T-helper 1 cell treated with Interleukin-12 subunit alpha and Interleukin-12 subunit beta and Interleukin-4 antibody, amounts not matched to agents 30 ng/mL and 1 ng/mL, for 36 hours (primary cell): ENCODE results near the gene FXYD6. TPM values are rescaled to one million over a fixed set of nuclear protein-coding genes. Genes with fewer than 3 reads are reported as not detected.
"Not testable (repeated sequence)": the region's sequence is repeated elsewhere in the genome, so short reads cannot be mapped to it uniquely, and the experiment has no call there.

ENCODE experiments used
- intact Hi-C: fragments of 100-400 bp; cut with micrococcal nuclease; formaldehyde crosslinking; loops from one replicate; pipeline ENCODE4 v1.15.1; 2024
- total RNA-seq: library from RNA; stranded (reverse); gene quantifications from 2 replicates; pipeline ENCODE4 v1.2.3, GENCODE V29; 2022

Gene FXYD6
- total RNA-seq, 1 donor from 2014 or later = not detected

DNA sequence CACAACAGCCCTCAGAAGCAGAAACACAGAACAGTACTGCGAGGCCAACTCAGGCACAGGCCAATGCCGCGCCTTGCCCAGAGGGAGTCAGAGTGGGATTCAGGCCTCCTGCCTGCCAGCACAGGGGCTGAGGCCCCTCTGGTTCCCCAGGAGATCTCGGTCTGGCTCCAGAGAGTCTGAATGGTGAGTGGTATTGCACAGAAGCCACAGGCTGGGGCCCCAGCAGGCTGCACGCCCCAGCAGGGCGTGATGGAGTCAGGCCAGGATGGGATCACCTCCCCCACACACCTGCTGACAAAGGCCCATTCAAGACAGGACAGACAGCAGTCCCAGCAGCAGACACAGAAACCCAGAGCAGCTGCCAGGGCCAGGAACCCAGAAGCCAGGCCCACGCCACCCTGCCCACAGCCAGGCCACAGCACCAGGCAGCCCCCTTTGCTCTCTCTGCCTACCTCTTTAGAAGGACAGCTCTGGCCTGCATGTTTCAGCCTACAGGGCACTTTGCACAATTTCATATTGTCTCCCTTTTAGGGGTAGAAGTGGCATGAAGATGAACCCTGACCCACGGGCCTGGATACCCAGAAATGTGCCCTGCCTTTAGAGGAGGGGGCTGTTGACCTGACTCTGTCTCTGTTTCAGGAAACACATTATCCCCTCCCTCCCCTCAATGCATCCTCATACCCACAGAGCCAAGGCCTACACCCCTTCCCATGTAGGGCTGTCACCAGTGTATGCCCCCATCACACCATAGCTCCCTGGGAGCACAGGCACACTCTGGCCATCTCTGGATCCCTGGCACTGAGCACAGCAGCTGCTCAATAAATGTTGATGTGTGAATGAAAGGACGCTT, 6.1 kb downstream of the FXYD6 start:
- intact Hi-C loops = no loop called here

- intact Hi-C loops = no loop called here
These were observed 6.9 kb downstream of the FXYD6 start for GRCh38 chr11:117869604-117870003.

GRCh38 chr11:117868815-117869561, 7.5 kb downstream of the FXYD6 start:
- intact Hi-C loops = no loop called here

DNA sequence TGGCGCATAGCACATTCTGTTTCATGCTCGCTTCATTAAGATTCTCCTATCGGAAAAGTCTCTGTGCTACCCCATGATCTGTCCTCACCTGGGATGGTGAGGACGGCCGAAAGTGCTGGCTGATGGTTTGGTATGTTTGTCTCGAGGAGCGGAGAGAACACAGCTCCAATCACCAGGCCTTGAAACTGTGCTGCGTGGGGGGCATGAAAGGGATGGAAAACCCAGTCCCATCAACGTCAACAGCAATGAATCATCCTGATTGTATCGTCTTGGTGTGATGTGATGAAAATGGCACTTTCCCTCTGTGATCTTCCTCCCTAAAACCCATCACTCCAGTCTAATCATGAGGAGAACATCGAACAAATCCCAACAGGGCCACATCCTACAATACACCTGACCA, 8.4 kb downstream of the FXYD6 start:
- intact Hi-C loops = no loop called here

DNA sequence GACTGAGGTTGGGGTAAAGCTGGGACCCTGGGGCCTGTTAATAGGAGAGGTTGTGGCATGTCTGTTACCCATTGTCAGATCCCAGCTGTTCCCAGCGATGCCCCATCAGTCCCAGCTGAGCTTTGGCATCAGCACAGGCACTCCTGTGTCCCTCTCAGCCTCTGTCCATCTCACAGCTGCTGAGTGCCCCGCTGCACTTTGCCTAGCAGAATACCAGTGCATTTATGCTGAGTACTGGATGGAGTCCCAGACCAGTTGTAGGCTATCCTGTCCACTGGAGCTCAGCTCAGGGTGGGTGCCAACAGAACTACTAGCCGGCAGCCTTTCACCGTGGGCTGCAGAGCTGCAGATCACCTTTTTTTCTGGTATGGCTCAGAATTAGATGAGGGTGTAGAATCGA, 9.9 kb downstream of the FXYD6 start:
- intact Hi-C loops = no loop called here

- intact Hi-C loops = not testable (repeated sequence)
These were observed 10.9 kb downstream of the FXYD6 start for GRCh38 chr11:117865546-117865945.

DNA sequence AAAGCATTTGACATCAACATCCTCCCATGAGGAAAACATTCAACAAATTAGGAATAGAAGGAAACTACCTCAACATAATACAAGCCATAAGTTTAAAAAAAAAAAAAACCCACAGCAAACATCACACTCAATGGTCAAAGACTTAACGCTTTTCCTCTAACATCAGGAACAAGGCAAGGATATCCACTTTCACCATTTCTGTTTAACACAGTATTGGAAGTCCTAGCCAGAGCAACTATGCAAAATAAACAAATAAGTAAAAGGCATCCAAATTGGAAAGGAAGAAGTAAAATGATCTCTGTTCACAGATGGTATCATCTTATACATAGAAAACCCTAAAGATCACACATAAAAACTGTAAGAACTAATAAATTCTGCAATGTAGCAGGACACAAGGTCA, 13.1 kb downstream of the FXYD6 start:
- intact Hi-C loops = no loop called here

DNA sequence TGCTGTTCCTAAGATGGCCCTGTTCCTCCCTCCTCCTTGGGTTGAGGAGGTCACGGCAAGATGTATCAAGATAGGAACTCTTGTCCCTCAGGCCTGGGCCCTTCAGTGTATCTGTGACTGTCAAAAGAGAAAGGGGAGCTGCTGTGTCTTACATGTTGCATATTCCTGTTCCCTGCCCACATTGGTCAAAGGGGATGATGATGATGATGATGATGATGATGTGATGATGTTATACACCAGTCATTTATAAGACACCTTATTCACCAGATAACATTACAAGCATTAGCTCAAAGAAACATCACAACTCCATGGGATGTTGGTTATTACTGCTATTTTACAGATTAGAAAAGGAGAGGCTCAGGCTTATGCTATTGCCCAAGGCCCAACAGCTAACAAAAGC, 13.7 kb downstream of the FXYD6 start:
- intact Hi-C loops = no loop called here

- intact Hi-C loops = no loop called here
These were observed 14.3 kb downstream of the FXYD6 start for GRCh38 chr11:117862019-117862725.

DNA sequence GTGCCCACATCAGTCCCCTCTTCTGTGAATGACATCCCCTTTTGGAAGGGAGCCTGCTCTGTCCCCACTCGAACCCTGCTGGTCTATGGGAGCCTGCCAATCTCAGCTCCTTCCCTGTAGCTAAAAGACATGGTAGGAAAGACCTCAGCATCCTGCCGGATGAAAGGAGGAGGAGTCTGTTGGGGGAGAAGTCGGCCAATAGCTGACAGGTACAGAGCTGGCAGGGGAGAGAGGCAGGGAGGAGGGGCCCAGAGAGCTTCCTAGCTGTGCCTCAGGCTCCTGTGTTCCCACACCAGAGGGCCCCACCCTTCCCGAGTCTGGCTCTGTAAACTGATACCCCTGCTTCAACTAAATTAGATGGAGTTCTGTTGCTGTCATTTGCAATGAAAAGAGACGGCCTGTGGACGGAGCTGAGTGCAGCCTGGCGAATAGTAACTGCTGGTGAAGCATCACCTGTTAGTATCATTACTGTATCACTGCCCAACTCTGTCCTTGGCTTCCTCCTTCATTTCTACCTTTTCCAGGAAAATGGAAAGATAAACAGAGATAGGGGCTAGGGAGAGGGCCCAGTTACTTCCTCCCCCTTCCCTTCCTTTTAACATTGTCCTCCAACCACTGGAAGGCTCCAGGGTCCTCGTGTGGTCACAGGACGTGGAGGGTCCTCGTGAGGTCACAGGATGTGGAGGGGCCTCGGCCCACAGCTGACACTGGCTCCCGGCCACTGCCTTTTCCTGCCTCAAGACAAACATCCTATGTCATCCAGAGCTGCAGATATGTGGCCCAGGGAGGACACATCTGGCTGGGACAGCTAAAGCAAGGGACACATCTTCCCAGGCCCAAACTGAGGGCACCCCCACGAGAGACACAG, 15.1 kb downstream of the FXYD6 start:
- intact Hi-C loops = no loop called here

- intact Hi-C loops = no loop called here
These were observed 16.3 kb downstream of the FXYD6 start for GRCh38 chr11:117860139-117860538.

DNA sequence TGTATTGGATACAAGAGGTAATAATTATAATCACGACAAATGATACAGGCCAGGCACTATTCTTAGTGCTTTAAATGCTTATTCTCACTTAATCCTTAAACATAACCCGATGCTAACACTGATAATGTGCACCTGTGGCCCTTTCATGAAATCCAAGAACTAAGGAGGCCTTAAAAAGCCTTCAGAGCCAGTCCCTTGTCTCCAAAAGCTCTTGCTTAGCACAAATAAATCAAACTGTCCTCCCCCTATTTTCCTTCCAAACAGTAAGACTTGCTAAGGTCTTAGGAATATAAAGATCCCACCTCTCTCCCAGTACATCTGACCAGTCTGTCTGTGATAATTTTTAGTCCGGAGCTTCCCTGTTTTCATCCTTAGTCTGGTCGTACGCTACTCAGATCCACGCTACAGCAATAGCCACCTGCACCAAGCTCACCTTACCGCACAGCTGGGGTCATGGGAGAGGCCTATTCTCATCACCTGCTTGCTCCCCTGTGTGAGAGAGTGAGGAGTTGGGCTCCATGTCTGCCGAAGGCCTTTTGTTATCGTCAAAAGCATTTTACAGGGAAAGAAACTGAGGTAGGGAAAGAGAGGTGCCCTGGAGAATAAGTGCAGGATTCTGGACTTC, 16.9 kb downstream of the FXYD6 start:
- intact Hi-C loops = no loop called here

- intact Hi-C loops = no loop called here
These were observed 17.4 kb downstream of the FXYD6 start for GRCh38 chr11:117859061-117859460.

- intact Hi-C loops = no loop called here
These were observed 18.6 kb downstream of the FXYD6 start for GRCh38 chr11:117857734-117858414.

DNA sequence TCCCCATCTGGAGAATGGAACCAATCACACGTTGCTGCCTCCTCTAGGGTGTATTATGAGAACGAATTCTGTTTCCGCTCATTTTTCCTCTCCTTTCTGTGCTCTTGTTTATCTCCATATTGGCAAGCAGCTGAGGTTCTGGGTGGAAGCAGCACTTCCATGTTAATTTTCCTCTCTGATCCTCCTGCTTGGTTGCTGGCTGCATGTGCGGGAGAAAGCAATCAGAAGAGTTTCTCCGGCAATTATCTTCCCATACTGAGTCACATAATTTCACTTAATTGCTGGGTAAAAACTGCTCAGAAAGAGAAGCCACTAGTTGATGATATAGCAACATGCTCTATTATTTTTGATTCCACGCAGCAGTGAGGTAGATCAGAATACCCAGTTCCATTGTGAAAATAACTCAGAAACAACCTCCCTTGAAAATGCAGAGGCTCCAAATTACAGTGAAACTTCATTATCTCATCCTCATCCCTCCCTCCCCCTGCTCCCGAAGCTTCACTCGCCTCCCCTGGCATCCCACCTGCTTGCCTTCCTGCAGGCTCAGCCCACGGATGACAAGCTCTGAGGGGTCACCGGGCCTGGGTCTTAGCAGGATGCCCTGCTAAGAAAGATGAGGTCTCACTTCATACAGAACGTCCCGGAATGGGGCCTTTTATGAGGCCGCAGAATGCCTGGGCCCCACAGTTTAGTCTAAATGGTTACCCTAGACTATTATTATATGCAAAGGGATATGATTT, 20.4 kb downstream of the FXYD6 start:
- intact Hi-C loops = no loop called here

GRCh38 chr11:117855186-117855845, 21.1 kb downstream of the FXYD6 start:
- intact Hi-C loops = no loop called here

- intact Hi-C loops = no loop called here
These were observed 24.1 kb downstream of the FXYD6 start for GRCh38 chr11:117852309-117852708.

GRCh38 chr11:117851852-117852251, 24.6 kb downstream of the FXYD6 start:
- intact Hi-C loops = no loop called here

GRCh38 chr11:117851106-117851505, 25.4 kb downstream of the FXYD6 start:
- intact Hi-C loops = no loop called here
